HG03159 (cell line): ENCODE measurements around the gene CCDC8.

Experiments
- ATAC-seq: cut with Tn5 transposase; IDR thresholded peaks from one replicate; pipeline ENCODE4 v1.9.1; 2021; ENCODE audit warnings: mild to moderate bottlenecking, moderate library complexity; ENCODE audit not compliant: unreplicated experiment

The CCDC8 gene

DNA sequence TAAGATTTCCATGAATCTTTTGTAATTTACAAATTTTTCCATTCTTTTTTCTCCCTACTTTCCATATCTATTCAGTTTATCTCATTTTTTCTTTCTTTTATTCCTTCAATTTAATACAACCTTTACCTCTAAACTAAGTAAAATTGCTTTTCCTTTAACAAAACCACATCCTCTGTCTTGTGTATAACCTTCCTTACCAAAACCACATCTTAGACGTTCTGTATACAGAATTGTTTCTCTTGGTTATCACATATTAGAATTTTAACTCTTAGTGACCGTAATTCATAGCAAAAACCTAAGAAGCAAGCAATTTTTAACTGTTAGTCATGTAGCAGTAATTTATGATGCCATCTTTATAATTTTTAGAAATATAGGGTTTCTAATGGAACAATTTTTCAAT lies 51.4 kb downstream of the CCDC8 start:
- no peak for ATAC-seq
